ENCODE data around the gene SORCS2. TPM values are rescaled to one million over a fixed set of nuclear protein-coding genes. Genes with fewer than 3 reads are reported as not detected.

Gene SORCS2
- polyA plus RNA-seq, 1 donor from 2014 or later: 1.0 TPM

DNA sequence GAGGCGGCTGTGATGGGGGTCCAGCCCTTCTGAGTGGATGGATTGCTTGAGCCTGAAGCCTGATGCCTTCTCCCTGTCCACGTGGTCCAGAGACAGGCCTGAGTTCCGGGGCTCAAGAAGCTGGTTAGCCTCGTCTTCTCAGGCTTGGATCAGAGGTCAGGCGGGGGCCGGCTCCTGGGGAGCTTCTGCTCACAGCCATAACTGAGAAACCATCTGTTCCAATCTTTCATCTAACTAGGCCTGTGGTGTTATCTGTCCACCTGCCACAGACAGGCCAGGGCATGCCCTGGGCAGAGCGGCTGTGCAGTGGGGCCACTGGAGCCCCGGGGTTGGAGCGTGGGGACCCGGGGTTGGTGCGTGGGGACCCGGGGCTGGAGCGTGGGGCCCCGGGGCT lies 63.1 kb downstream of the SORCS2 start:
- Histone ChIP-seq H4K20me1 (ENCODE audit: insufficient read depth) (no peaks in the 10 kb centered on the region), H3K9ac (ENCODE audit: low read length) (no peak overlapping the region), H3K9me3 (ENCODE audit: low read length) (no peaks in the 10 kb centered on the region), H3K4me3 (ENCODE audit: low read length) (no peak overlapping the region), H3K9me2 (ENCODE audit: insufficient read depth, low read length) (no peaks in the 10 kb centered on the region), H3K27me3 (ENCODE audit: insufficient read depth, low read depth, low read length) (no peaks in the 10 kb centered on the region), H3F3A (ENCODE audit: insufficient read depth, low read length, poor library complexity, severe bottlenecking) (no peaks in the 10 kb centered on the region), H3K79me2 (replicated peaks; ENCODE audit: insufficient read depth, low read length) (no peaks in the 10 kb centered on the region), H2AFZ (ENCODE audit: low read depth, low read length) (no peak overlapping the region), H3K4me2 (ENCODE audit: low read length) (no peak overlapping the region), H3K36me3 (ENCODE audit: insufficient read depth, low read length) (no peaks in the 10 kb centered on the region), H3K27ac (ENCODE audit: low read length) (no peak overlapping the region)
- TF ChIP-seq SMC3 (conservative IDR thresholded peaks at IDR 0.05; ENCODE audit: poor library complexity) (no peak), POLR2AphosphoS5 (IDR thresholded peaks at IDR 0.05) (no peak), EZH2 (IDR thresholded peaks at IDR 0.05; ENCODE audit: borderline replicate concordance, insufficient read depth, low read length, poor library complexity, severe bottlenecking) (no peak), RAD21 (conservative IDR thresholded peaks at IDR 0.05) (no peak), EP300 (conservative IDR thresholded peaks at IDR 0.05; ENCODE audit: poor library complexity, severe bottlenecking) (no peak), TAF1 (IDR thresholded peaks at IDR 0.05; ENCODE audit: low read depth) (no peak), MXI1 (conservative IDR thresholded peaks at IDR 0.05; ENCODE audit: poor library complexity, severe bottlenecking) (no peak)
- TF ChIP-seq, protein P1, sequence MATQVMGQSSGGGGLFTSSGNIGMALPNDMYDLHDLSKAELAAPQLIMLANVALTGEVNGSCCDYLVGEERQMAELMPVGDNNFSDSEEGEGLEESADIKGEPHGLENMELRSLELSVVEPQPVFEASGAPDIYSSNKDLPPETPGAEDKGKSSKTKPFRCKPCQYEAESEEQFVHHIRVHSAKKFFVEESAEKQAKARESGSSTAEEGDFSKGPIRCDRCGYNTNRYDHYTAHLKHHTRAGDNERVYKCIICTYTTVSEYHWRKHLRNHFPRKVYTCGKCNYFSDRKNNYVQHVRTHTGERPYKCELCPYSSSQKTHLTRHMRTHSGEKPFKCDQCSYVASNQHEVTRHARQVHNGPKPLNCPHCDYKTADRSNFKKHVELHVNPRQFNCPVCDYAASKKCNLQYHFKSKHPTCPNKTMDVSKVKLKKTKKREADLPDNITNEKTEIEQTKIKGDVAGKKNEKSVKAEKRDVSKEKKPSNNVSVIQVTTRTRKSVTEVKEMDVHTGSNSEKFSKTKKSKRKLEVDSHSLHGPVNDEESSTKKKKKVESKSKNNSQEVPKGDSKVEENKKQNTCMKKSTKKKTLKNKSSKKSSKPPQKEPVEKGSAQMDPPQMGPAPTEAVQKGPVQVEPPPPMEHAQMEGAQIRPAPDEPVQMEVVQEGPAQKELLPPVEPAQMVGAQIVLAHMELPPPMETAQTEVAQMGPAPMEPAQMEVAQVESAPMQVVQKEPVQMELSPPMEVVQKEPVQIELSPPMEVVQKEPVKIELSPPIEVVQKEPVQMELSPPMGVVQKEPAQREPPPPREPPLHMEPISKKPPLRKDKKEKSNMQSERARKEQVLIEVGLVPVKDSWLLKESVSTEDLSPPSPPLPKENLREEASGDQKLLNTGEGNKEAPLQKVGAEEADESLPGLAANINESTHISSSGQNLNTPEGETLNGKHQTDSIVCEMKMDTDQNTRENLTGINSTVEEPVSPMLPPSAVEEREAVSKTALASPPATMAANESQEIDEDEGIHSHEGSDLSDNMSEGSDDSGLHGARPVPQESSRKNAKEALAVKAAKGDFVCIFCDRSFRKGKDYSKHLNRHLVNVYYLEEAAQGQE (IDR thresholded peaks at IDR 0.05; ENCODE audit: borderline replicate concordance): no peak
- TF ChIP-seq, protein P2, sequence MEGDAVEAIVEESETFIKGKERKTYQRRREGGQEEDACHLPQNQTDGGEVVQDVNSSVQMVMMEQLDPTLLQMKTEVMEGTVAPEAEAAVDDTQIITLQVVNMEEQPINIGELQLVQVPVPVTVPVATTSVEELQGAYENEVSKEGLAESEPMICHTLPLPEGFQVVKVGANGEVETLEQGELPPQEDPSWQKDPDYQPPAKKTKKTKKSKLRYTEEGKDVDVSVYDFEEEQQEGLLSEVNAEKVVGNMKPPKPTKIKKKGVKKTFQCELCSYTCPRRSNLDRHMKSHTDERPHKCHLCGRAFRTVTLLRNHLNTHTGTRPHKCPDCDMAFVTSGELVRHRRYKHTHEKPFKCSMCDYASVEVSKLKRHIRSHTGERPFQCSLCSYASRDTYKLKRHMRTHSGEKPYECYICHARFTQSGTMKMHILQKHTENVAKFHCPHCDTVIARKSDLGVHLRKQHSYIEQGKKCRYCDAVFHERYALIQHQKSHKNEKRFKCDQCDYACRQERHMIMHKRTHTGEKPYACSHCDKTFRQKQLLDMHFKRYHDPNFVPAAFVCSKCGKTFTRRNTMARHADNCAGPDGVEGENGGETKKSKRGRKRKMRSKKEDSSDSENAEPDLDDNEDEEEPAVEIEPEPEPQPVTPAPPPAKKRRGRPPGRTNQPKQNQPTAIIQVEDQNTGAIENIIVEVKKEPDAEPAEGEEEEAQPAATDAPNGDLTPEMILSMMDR (IDR thresholded peaks at IDR 0.05; ENCODE audit: poor library complexity, severe bottlenecking): no peak

DNA sequence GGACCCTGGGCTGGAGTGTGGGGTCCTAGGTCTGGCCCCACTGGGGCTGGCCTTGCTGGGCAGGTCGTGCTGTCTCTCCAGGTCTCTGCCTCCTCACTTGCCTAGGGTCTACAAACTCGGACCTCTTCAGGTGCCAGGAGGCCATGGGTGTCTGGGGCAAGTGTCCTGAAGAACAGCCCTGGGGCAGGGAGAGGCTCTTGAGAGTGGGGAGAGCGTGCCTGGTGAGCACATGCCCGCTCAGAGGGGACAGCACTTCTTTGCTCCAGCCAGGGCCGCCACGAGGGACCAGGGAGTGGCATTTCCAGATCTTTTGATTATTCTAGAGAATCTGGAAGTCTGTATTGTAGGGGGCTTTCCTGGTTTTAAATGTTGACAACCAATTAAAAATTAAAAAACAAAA lies 63.7 kb downstream of the SORCS2 start:
- no peak overlapping the region for H3K4me3 ChIP-seq (ENCODE audit: low read length)
- H3K36me3 ChIP-seq (ENCODE audit: insufficient read depth, low read length): no peaks in the 10 kb centered on the region
- H3K27me3 ChIP-seq (ENCODE audit: insufficient read depth, low read depth, low read length): no peaks in the 10 kb centered on the region
- no peaks in the 10 kb centered on the region for H3F3A ChIP-seq (ENCODE audit: insufficient read depth, low read length, poor library complexity, severe bottlenecking)
- H3K4me2 ChIP-seq (ENCODE audit: low read length): no peak overlapping the region
- TF ChIP-seq RAD21 (conservative IDR thresholded peaks at IDR 0.05): no peak
- TF ChIP-seq, protein P2 (IDR thresholded peaks at IDR 0.05; ENCODE audit: poor library complexity, severe bottlenecking): no peak
- no peak for TF ChIP-seq TAF1 (IDR thresholded peaks at IDR 0.05; ENCODE audit: low read depth)
- TF ChIP-seq MXI1 (conservative IDR thresholded peaks at IDR 0.05; ENCODE audit: poor library complexity, severe bottlenecking): no peak
- TF ChIP-seq EZH2 (IDR thresholded peaks at IDR 0.05; ENCODE audit: borderline replicate concordance, insufficient read depth, low read length, poor library complexity, severe bottlenecking): no peak
- no peak for TF ChIP-seq EP300 (conservative IDR thresholded peaks at IDR 0.05; ENCODE audit: poor library complexity, severe bottlenecking)
- no peak for TF ChIP-seq POLR2AphosphoS5 (IDR thresholded peaks at IDR 0.05)
- no peak for TF ChIP-seq SMC3 (conservative IDR thresholded peaks at IDR 0.05; ENCODE audit: poor library complexity)
- TF ChIP-seq, protein P1 (IDR thresholded peaks at IDR 0.05; ENCODE audit: borderline replicate concordance): no peak
- H3K9me3 ChIP-seq (ENCODE audit: low read length): no peaks in the 10 kb centered on the region
- H3K27ac ChIP-seq (ENCODE audit: low read length): no peak overlapping the region
- H3K79me2 ChIP-seq (replicated peaks; ENCODE audit: insufficient read depth, low read length): no peaks in the 10 kb centered on the region
- H3K9ac ChIP-seq (ENCODE audit: low read length): no peak overlapping the region
- no peak overlapping the region for H2AFZ ChIP-seq (ENCODE audit: low read depth, low read length)
- no peaks in the 10 kb centered on the region for H3K9me2 ChIP-seq (ENCODE audit: insufficient read depth, low read length)
- H4K20me1 ChIP-seq (ENCODE audit: insufficient read depth): no peaks in the 10 kb centered on the region

All from neural cell (in vitro differentiated cells).